Gastroesophageal sphincter (tissue), 4 donors: Measurements from ENCODE around the gene CDC23. TPM values are rescaled to one million over a fixed set of nuclear protein-coding genes. Genes with fewer than 3 reads are reported as not detected.
A peak's percentile ranks its signal among the peaks of the same experiment; 100 is the strongest.

Source experiments
- ATAC-seq: fragments of 150-250 bp; one replicate; pipeline ENCODE4 v1.9.1; 2016; ENCODE audit warnings: mild to moderate bottlenecking, moderate library complexity
- H3K27ac ChIP-seq, 4 donors: fragments of 200-600 bp; sonication (generic) in 3 of 4; 1 replicate in 3 of 4; 2 replicates in 1 of 4; pipeline ENCODE4 v1.5.1; 2016 to 2019
- H3K27me3 ChIP-seq: fragments of 200-600 bp; sonication (generic); one replicate; pipeline ENCODE4 v1.5.1; 2019
- H3K36me3 ChIP-seq, 2 donors: fragments of 200-600 bp; sonication (generic); one replicate each; pipeline ENCODE4 v1.5.1; 2019; ENCODE audit warnings: control low read depth in 1 of 2
- H3K4me1 ChIP-seq, 3 donors: fragments of 200-600 bp; sonication (generic); 1 replicate in 2 of 3; 2 replicates in 1 of 3; pipeline ENCODE4 v1.5.1; 2016 to 2019; ENCODE audit warnings: control low read depth in 2 of 3
- H3K4me3 ChIP-seq, 2 donors: fragments of 200-600 bp; sonication (generic); one replicate each; pipeline ENCODE4 v1.5.1; 2019; ENCODE audit warnings: mild to moderate bottlenecking in 1 of 2, moderate library complexity in 1 of 2
- H3K9me3 ChIP-seq, 3 donors: fragments of 200-600 bp; sonication (generic); one replicate each; pipeline ENCODE4 v1.5.1; 2017 to 2019; ENCODE audit warnings: control low read depth in 2 of 3
- EP300 ChIP-seq: sonication (generic); formaldehyde crosslinking; IDR thresholded peaks from one replicate; pipeline ENCODE4 v1.6.1; 2017; ENCODE audit warnings: antibody characterized with exemption, mild to moderate bottlenecking
- POLR2A ChIP-seq, 2 donors: fragments of 450-650 bp; IDR thresholded peaks; one replicate each; pipeline ENCODE4 v1.6.1; 2017; ENCODE audit warnings: antibody characterized with exemption in 2 of 2, mild to moderate bottlenecking in 2 of 2, moderate library complexity in 1 of 2
- POLR2AphosphoS5 ChIP-seq: sonication (generic); formaldehyde crosslinking; IDR thresholded peaks from one replicate; pipeline ENCODE4 v1.6.1; 2017; ENCODE audit warnings: antibody characterized with exemption
- WGBS, 2 donors: methylation state at CpG; one replicate each; pipeline ENCODE4 v1.1.5; 2018; ENCODE audit warnings: low coverage in 1 of 2; 5-methylcytosine and 5-hydroxymethylcytosine counted together
- total RNA-seq, 4 donors: library from RNA; depleted of rRNA; stranded (reverse); fragments of >200 nt; gene quantifications; one replicate each; pipeline ENCODE4 v1.1.0, GENCODE V29; 2016
- TF ChIP-seq, protein P1 (sequence below), 4 experiments: fragments of 200-600 bp in 2 of 4; fragments of 450-650 bp in 2 of 4; sonication (generic) in 1 of 4; IDR thresholded peaks; one replicate each; pipeline ENCODE4 v1.5.1; 2017 to 2019; ENCODE audit warnings: antibody characterized with exemption in 4 of 4, mild to moderate bottlenecking in 2 of 4, moderate library complexity in 2 of 4

The CDC23 gene
- total RNA-seq, 4 donors from 2014 or later = 19.3 to 22.3 (median 19.8) TPM

GRCh38 chr5:138180183-138180782 lies 32.8 kb downstream of the CDC23 start:
- no peaks in the 10 kb centered on the region for H3K9me3 ChIP-seq
- no peak for ATAC-seq
- peaks cover 0 to 31% (median 11%) of the 10 kb centered on the region in 3 donors for H3K4me1 ChIP-seq
- H3K4me3 ChIP-seq = no peak overlapping the region
- H3K27me3 ChIP-seq = no peaks in the 10 kb centered on the region
- TF ChIP-seq POLR2A (IDR thresholded peaks at IDR 0.05) (no peak), POLR2AphosphoS5 (no peak), EP300 (no peak)
- TF ChIP-seq, protein P1, sequence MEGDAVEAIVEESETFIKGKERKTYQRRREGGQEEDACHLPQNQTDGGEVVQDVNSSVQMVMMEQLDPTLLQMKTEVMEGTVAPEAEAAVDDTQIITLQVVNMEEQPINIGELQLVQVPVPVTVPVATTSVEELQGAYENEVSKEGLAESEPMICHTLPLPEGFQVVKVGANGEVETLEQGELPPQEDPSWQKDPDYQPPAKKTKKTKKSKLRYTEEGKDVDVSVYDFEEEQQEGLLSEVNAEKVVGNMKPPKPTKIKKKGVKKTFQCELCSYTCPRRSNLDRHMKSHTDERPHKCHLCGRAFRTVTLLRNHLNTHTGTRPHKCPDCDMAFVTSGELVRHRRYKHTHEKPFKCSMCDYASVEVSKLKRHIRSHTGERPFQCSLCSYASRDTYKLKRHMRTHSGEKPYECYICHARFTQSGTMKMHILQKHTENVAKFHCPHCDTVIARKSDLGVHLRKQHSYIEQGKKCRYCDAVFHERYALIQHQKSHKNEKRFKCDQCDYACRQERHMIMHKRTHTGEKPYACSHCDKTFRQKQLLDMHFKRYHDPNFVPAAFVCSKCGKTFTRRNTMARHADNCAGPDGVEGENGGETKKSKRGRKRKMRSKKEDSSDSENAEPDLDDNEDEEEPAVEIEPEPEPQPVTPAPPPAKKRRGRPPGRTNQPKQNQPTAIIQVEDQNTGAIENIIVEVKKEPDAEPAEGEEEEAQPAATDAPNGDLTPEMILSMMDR (IDR thresholded peaks at IDR 0.05) = no peak
- H3K27ac ChIP-seq = no peak overlapping the region
- 30 to 75% methylated on average over 2 to 5 of the region's 5 CpGs for WGBS, 2 donors
- peaks cover 0 to 43% of the 10 kb centered on the region in 2 donors for H3K36me3 ChIP-seq

DNA sequence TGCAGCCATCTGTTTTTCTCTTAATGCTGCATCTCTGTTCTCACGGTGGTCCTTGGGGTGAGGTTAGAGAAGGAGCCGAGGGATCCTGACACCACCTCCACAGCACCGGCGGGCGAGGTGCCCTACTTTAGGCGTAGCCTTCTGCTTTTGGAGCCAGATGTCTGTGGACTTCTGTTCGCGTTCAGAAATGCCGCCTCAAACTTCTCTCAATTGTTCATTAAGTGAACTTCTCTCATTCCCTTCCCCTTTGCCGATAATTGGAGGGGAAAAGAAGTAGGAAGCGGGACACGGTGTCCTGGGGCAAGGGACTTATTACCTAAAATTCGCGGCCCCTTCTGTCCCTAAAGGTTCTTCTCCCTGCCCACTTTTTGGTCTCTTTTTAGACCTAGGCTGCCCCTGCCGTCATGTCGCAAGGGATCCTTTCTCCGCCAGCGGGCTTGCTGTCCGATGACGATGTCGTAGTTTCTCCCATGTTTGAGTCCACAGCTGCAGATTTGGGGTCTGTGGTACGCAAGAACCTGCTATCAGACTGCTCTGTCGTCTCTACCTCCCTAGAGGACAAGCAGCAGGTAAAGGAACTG lies 33.8 kb downstream of the CDC23 start:
- H3K27ac ChIP-seq = peak overlapping the region in 1 of 4 donors; percentile 88
- H3K4me1 ChIP-seq = peaks cover 0 to 31% (median 11%) of the 10 kb centered on the region in 3 donors
- H3K9me3 ChIP-seq = no peaks in the 10 kb centered on the region
- TF ChIP-seq EP300 (no peak), POLR2A (IDR thresholded peaks at IDR 0.05) (no peak), POLR2AphosphoS5 (no peak)
- TF ChIP-seq, protein P1 (IDR thresholded peaks at IDR 0.05) = no peak
- H3K27me3 ChIP-seq = no peaks in the 10 kb centered on the region
- 0% methylated on average over 2 to 15 of the region's 23 CpGs for WGBS, 2 donors
- peaks cover 0 to 43% of the 10 kb centered on the region in 2 donors for H3K36me3 ChIP-seq
- H3K4me3 ChIP-seq = peak overlapping the region; percentile 52 to 70
- ATAC-seq = no peak

DNA sequence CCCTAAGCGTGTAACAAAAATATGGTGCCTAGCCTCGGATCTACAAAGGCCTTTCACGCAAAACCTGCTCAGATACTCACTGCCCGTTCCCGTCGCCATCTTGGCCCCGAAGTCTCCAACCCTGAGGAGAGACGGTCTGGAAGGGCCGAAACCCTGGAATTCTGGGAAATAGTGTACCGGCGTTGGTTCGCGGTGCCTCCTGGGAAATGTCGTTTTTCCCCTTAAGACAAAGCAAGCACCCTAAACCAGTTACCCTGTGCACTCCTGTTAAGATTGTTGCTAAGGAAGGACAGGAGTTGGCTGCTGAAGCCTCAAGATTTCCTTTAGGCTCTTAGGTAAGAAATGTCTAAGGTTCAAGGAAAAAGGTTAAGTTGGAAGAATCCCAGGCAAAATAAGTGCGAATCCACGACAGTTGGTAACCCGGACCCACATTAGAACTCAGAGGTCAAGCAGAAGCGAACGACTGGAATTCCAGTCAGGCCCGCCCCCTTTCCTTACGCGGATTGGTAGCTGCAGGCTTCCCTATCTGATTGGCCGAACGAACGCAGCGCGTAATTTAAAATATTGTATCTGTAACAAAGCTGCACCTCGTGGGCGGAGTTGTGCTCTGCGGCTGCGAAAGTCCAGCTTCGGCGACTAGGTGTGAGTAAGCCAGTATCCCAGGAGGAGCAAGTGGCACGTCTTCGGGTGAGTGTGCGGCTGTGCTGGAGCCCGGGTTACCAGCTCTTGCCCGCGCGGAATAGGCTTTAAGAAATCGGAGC lies 34.4 kb downstream of the CDC23 start, which contains the start of the genes BRD8 and KIF20A:
Gene BRD8, minus strand, starts transcription at position 115 of the 761 bp plus-strand sequence. Its CDS starts 16 bp downstream, at position 99.
Gene KIF20A, plus strand, starts transcription at position 597 of the 761 bp plus-strand sequence. CDS start 569 bp downstream, outside the sequence.
- TF ChIP-seq POLR2AphosphoS5 = peak; percentile 66
- peak in 1 of 2 donors; percentile 42 for TF ChIP-seq POLR2A (IDR thresholded peaks at IDR 0.05)
- TF ChIP-seq EP300 = no peak
- TF ChIP-seq, protein P1 (IDR thresholded peaks at IDR 0.05) = no peak
- Histone ChIP-seq H3K27ac (peak within 1 kb of the TSS; percentile 35 to 93 (median 83)), H3K9me3 (no peaks in the 10 kb centered on the region), H3K4me3 (peak within 1 kb of the TSS; percentile 52 to 70), H3K27me3 (no peaks in the 10 kb centered on the region), H3K4me1 (peaks cover 0 to 34% (median 11%) of the 10 kb centered on the region in 3 donors), H3K36me3 (peaks cover 0 to 43% of the 10 kb centered on the region in 2 donors)
- WGBS, 2 donors = 1 to 2% methylated on average over 11 to 40 of the region's 41 CpGs
- ATAC-seq = peak; percentile 98

GRCh38 chr5:138177941-138178515 lies 35.1 kb downstream of the CDC23 start:
- ATAC-seq = no peak
- peak overlapping the region; percentile 35 to 93 (median 83) for H3K27ac ChIP-seq
- H3K27me3 ChIP-seq = no peaks in the 10 kb centered on the region
- TF ChIP-seq POLR2A (IDR thresholded peaks at IDR 0.05) (no peak), POLR2AphosphoS5 (no peak), EP300 (no peak)
- TF ChIP-seq, protein P1 (IDR thresholded peaks at IDR 0.05) = no peak
- no peaks in the 10 kb centered on the region for H3K9me3 ChIP-seq
- peak overlapping the region; percentile 52 to 70 for H3K4me3 ChIP-seq
- peaks cover 0 to 38% (median 11%) of the 10 kb centered on the region in 3 donors for H3K4me1 ChIP-seq
- H3K36me3 ChIP-seq = peaks cover 0 to 49% of the 10 kb centered on the region in 2 donors
- 0 to 2% methylated on average over 13 to 14 of the region's 16 CpGs for WGBS, 2 donors
